Activated CD8-positive, alpha-beta T cell treated with anti-CD3 and anti-CD28 coated beads, Interleukin-2, amount 10 ng/mL, durations not matched to agents 7 days and 5 days (primary cell): ENCODE measurements around the gene OSBPL7. TPM values are rescaled to one million over a fixed set of nuclear protein-coding genes. Genes with fewer than 3 reads are reported as not detected.

Source experiments
- ATAC-seq: fragments of 150-1000 bp; cut with Tn5 transposase; one replicate; pipeline ENCODE4 v1.10.0; 2021; ENCODE audit warnings: moderate library complexity
- CTCF ChIA-PET: fragments of 350-600 bp; sonication (Branson Sonifier 250); formaldehyde crosslinking; loops from one replicate; lab custom pipeline; 2021; ENCODE audit warnings: antibody characterized with exemption; lab: Charles Lee
- POLR2A ChIA-PET: fragments of 350-600 bp; sonication (Branson Sonifier 250); formaldehyde crosslinking; loops from one replicate; lab custom pipeline; 2021; ENCODE audit warnings: antibody characterized with exemption; lab: Charles Lee
- DNase-seq: peaks from one replicate; pipeline ENCODE4 v3.0.0-alpha.2; 2020
- H3K27ac Mint-ChIP-seq: one replicate; pipeline ENCODE4 v1.8.0; 2021; ENCODE audit warnings: mild to moderate bottlenecking, mixed read lengths
- H3K27me3 Mint-ChIP-seq: one replicate; pipeline ENCODE4 v1.8.0; 2021; ENCODE audit warnings: low read depth, mixed read lengths
- H3K36me3 Mint-ChIP-seq: one replicate; pipeline ENCODE4 v1.8.0; 2021; ENCODE audit warnings: low read depth, mixed read lengths
- H3K4me1 Mint-ChIP-seq: one replicate; pipeline ENCODE4 v1.8.0; 2021; ENCODE audit warnings: low read depth, mixed read lengths
- H3K4me3 Mint-ChIP-seq: one replicate; pipeline ENCODE4 v1.8.0; 2021; ENCODE audit warnings: mild to moderate bottlenecking, mixed read lengths
- H3K9me3 Mint-ChIP-seq: one replicate; pipeline ENCODE4 v1.8.0; 2022; ENCODE audit warnings: mixed read lengths; ENCODE audit not compliant: insufficient read depth
- total RNA-seq, 2 experiments: library from RNA; stranded (reverse); gene quantifications; one replicate each; pipeline ENCODE4 v1.2.3, GENCODE V29; 2021

The OSBPL7 gene
- total RNA-seq, 2 experiments from 2014 or later: 33.0 to 33.6 TPM

GRCh38 chr17:47829870-47830269 is 8.3 kb upstream of the OSBPL7 start:
- Mint-ChIP-seq H3K4me3 (peak overlapping the region; percentile 84), H3K36me3 (peaks cover 29% of the 10 kb centered on the region), H3K9me3 (no peaks in the 10 kb centered on the region), H3K4me1 (peaks cover 41% of the 10 kb centered on the region), H3K27ac (peak overlapping the region; percentile 92), H3K27me3 (no peaks in the 10 kb centered on the region)
- ChIA-PET POLR2A (interaction anchor here (1.9 to 2.5 kb wide), 3 partner anchors 8 to 66 kb away, joined by 16 to 25 read pairs (median 19); partner anchors contain the start of genes OSBPL7, SCRN2 and SP2), CTCF (interaction anchor here (0.9 to 2.4 kb wide), 3 partner anchors 8 to 166 kb away, joined by 3 to 15 read pairs (median 4); partner anchors contain the start of gene OSBPL7)
- ATAC-seq (peak; percentile 62), DNase-seq (peak; percentile 68)

GRCh38 chr17:47823519-47823918 is 1.9 kb upstream of the OSBPL7 start:
- POLR2A ChIA-PET: interaction anchor here (1.1 kb wide), 1 partner anchor 8 kb away, joined by 5 read pairs; the partner anchor contains the start of genes LRRC46 and MRPL10

GRCh38 chr17:47822785-47823184 is 1.2 kb upstream of the OSBPL7 start:
- no peak for ATAC-seq
- CTCF ChIA-PET: interaction anchor here (1.1 to 1.7 kb wide), 3 partner anchors 8 to 127 kb away, joined by 3 to 15 read pairs (median 4); partner anchors contain the start of genes LRRC46 and MRPL10
- Mint-ChIP-seq H3K4me3 (peak overlapping the region; percentile 5), H3K9me3 (no peaks in the 10 kb centered on the region), H3K36me3 (peaks cover 39% of the 10 kb centered on the region), H3K27ac (peak overlapping the region; percentile 39), H3K27me3 (no peaks in the 10 kb centered on the region), H3K4me1 (peaks cover 26% of the 10 kb centered on the region)
- DNase-seq: no peak
- POLR2A ChIA-PET: interaction anchor here (0.5 to 1.1 kb wide), 2 partner anchors 8 to 73 kb away, joined by 3 to 5 read pairs; partner anchors contain the start of genes LRRC46 and MRPL10

More at GRCh38 chr17:47823519-47823918, 1.9 kb upstream of the OSBPL7 start:
- Mint-ChIP-seq H3K4me1 (peaks cover 31% of the 10 kb centered on the region), H3K4me3 (no peak overlapping the region), H3K27ac (no peak overlapping the region), H3K27me3 (no peaks in the 10 kb centered on the region), H3K36me3 (peaks cover 44% of the 10 kb centered on the region), H3K9me3 (no peaks in the 10 kb centered on the region)
- ATAC-seq (no peak), DNase-seq (no peak)
- CTCF ChIA-PET: interaction anchor here (1.1 kb wide), 1 partner anchor 48 kb away, joined by 3 read pairs; no protein-coding TSS in a partner anchor

- Mint-ChIP-seq H3K4me1 (peaks cover 26% of the 10 kb centered on the region), H3K4me3 (peak overlapping the region; percentile 99), H3K9me3 (no peaks in the 10 kb centered on the region), H3K27ac (peak overlapping the region; percentile 91), H3K27me3 (no peaks in the 10 kb centered on the region), H3K36me3 (peaks cover 35% of the 10 kb centered on the region)
- ChIA-PET CTCF (interaction anchor here (0.7 to 2.4 kb wide), 6 partner anchors 10 to 156 kb away, joined by 3 to 15 read pairs (median 3); partner anchors contain the start of genes LRRC46, MRPL10 and SCRN2), POLR2A (interaction anchor here (0.9 to 1.8 kb wide), 3 partner anchors 10 to 74 kb away, joined by 3 to 16 read pairs (median 4); partner anchors contain the start of genes LRRC46 and MRPL10)
- ATAC-seq (peak; percentile 2), DNase-seq (no peak)
Measured at GRCh38 chr17:47821031-47821423, 567 bp downstream of the OSBPL7 start.

DNA sequence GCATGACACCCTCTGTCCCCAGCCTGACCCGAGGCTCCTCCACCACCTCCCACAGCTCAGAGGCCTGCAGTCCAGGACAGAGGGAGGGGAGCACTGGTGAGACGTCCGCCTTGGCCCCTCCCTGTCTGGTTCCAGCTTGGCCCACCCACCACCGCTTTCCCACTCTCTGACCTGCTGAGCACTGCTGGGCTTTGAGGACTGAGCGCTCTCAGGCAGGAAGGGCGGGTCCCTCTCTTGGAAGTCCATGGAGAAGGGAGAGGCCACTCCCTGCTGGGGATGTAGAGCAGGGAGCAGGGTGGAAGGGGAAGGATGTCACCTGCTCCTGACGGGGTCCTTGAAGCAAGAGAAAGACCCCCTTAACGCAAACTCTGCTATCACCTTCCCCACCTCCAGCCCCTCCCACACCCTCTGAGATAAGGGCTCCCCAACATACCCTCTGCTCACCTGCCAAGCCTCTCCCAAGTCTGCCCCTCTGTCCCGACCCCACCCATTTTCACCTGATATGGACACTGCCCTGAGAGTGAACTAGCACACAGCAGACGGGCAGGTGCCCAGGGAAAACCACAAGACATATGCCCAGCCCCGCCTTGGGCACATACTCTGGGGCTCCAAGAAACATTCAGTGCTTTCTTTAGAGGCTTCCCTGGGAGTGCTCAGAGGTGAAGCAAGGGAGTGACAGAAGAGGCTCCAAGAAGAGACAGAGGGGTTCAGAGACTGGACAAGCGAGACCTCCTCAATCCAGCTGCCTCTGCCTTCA is 1.4 kb downstream of the OSBPL7 start:
- POLR2A ChIA-PET: no interaction called here
- peak overlapping the region; percentile 99 for H3K4me3 Mint-ChIP-seq
- H3K27ac Mint-ChIP-seq: peak overlapping the region; percentile 91
- H3K4me1 Mint-ChIP-seq: peaks cover 26% of the 10 kb centered on the region
- H3K27me3 Mint-ChIP-seq: no peaks in the 10 kb centered on the region
- peaks cover 37% of the 10 kb centered on the region for H3K36me3 Mint-ChIP-seq
- ATAC-seq: no peak
- CTCF ChIA-PET: interaction anchor here (2.4 kb wide), 1 partner anchor 155 kb away, joined by 8 read pairs; no protein-coding TSS in a partner anchor
- no peak for DNase-seq
- H3K9me3 Mint-ChIP-seq: no peaks in the 10 kb centered on the region

- no peak for ATAC-seq
- ChIA-PET POLR2A (interaction anchor here (2.4 kb wide), 1 partner anchor 12 kb away, joined by 6 read pairs; the partner anchor contains the start of genes LRRC46 and MRPL10), CTCF (no interaction called here)
- H3K27me3 Mint-ChIP-seq: no peaks in the 10 kb centered on the region
- H3K4me3 Mint-ChIP-seq: no peak overlapping the region
- no peak for DNase-seq
- H3K4me1 Mint-ChIP-seq: peaks cover 26% of the 10 kb centered on the region
- no peaks in the 10 kb centered on the region for H3K9me3 Mint-ChIP-seq
- H3K36me3 Mint-ChIP-seq: peaks cover 38% of the 10 kb centered on the region
- H3K27ac Mint-ChIP-seq: no peak overlapping the region
Measured at GRCh38 chr17:47819475-47819874, 2.1 kb downstream of the OSBPL7 start.

DNA sequence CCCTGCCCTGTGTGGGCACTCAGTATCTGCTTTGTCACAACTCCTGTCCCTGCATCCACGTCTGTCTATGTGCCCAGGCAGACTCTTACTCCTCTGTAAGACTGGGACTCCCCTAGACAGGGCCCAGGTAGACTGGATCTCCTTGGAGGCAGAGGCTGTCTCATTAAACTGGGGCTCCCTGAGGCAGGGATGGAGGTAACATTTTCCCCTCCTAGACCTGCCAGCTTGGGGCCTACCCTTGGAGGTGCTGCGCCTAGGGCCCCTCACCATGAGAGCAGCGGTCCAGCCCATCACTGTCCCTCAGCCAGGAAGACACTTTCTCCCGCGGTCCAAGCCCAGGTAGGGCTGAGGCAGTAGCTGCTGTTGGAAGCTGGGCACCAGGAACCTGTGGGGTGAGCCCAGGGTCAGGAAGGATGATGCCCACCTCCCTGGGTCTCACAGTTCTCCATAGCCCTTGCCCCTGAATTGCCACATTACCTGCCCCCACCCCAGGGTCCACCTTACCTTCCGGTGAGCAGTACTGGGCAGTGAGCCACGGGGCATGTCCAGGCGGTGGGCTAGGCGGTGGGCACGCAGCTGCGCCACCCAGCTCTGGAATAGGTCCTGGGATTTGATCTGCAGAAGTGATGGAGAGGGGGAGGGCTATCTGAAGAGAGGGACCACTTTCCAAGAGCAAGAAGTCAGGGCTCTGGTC is 3.4 kb downstream of the OSBPL7 start:
- ChIA-PET CTCF (no interaction called here), POLR2A (interaction anchor here (0.9 to 2.4 kb wide), 2 partner anchors 13 to 125 kb away, joined by 3 to 6 read pairs; partner anchors contain the start of genes LRRC46 and MRPL10)
- peaks cover 29% of the 10 kb centered on the region for H3K36me3 Mint-ChIP-seq

GRCh38 chr17:47816947-47817346 is 4.6 kb downstream of the OSBPL7 start:
- peaks cover 19% of the 10 kb centered on the region for H3K4me1 Mint-ChIP-seq
- peaks cover 35% of the 10 kb centered on the region for H3K36me3 Mint-ChIP-seq
- ChIA-PET POLR2A (interaction anchor here (0.6 to 2.4 kb wide), 2 partner anchors 15 to 399 kb away, joined by 3 to 6 read pairs; partner anchors contain the start of genes LRRC46 and MRPL10), CTCF (no interaction called here)
- no peak overlapping the region for H3K27ac Mint-ChIP-seq
- ATAC-seq (no peak), DNase-seq (no peak)
- no peak overlapping the region for H3K4me3 Mint-ChIP-seq
- H3K9me3 Mint-ChIP-seq: no peaks in the 10 kb centered on the region
- H3K27me3 Mint-ChIP-seq: no peaks in the 10 kb centered on the region

More for the DNA sequence above, 3.4 kb downstream of the OSBPL7 start:
- Mint-ChIP-seq H3K27me3 (no peaks in the 10 kb centered on the region), H3K4me1 (peaks cover 26% of the 10 kb centered on the region), H3K27ac (peak overlapping the region; percentile 55), H3K4me3 (no peak overlapping the region), H3K9me3 (no peaks in the 10 kb centered on the region)
- no peak for ATAC-seq
- DNase-seq: no peak

DNA sequence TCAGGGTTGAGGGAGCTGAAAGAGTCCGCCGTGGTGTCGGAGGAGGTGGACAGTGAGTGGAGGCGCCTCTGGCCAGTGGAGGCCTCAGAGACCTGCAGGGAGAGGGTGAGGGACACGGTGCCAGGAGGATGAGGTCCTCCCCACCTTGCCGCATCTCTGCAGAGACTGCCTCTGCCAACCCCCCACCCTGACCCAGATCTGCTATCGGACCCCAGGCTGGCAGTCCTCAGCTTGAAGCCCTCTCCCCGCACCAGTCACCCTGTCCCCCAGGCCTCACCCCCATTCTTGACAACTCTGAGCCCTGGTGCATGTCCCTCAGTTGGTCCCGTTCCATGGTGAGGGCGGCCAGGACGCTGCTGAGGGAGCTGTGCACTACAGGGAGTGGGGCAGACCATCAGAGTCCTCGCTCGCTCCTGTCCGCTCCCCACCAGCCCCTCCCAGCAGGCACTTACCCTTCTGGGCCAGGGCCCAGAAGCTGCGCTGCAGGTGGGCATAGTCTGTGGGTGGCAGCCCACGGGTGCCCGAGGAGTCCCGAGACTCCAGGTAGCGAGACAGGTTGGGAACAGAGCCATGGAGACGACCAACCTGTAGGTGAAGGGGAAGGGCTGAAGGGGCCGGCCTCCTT is 5.4 kb downstream of the OSBPL7 start:
- POLR2A ChIA-PET: no interaction called here
- CTCF ChIA-PET: no interaction called here
- Mint-ChIP-seq H3K27ac (no peak overlapping the region), H3K27me3 (no peaks in the 10 kb centered on the region), H3K4me3 (no peak overlapping the region), H3K4me1 (peaks cover 16% of the 10 kb centered on the region), H3K9me3 (no peaks in the 10 kb centered on the region), H3K36me3 (peaks cover 42% of the 10 kb centered on the region)
- DNase-seq: no peak
- no peak for ATAC-seq

- CTCF ChIA-PET: no interaction called here
- H3K9me3 Mint-ChIP-seq: no peaks in the 10 kb centered on the region
- H3K27me3 Mint-ChIP-seq: no peaks in the 10 kb centered on the region
- no peak for DNase-seq
- no peak overlapping the region for H3K4me3 Mint-ChIP-seq
- peaks cover 8% of the 10 kb centered on the region for H3K4me1 Mint-ChIP-seq
- ATAC-seq: no peak
- H3K27ac Mint-ChIP-seq: no peak overlapping the region
- H3K36me3 Mint-ChIP-seq: peaks cover 45% of the 10 kb centered on the region
- POLR2A ChIA-PET: no interaction called here
Measured at GRCh38 chr17:47815106-47815918, 6.3 kb downstream of the OSBPL7 start.
